ENCODE data around the gene CEP44.
"Not testable (repeated sequence)": the region's sequence is repeated elsewhere in the genome, so short reads cannot be mapped to it uniquely, and the experiment has no call there.

Gene CEP44

GRCh38 chr4:174283507-174284471 is at the start of gene CEP44, which contains the start of gene FBXO8:
Gene CEP44 (plus strand): TSS chr4:174283911. CDS start chr4:174299122, 15,211 bp downstream.
Gene FBXO8 (minus strand): TSS chr4:174283667. CDS start chr4:174263092, 20,575 bp downstream.
- peak; percentile 33 for DNase-seq (ENCODE audit: low read depth)

- DNase-seq (ENCODE audit: low read depth), result no peak
These were observed 47.4 kb upstream of the CEP44 start for GRCh38 chr4:174236359-174236758.

- DNase-seq (ENCODE audit: low read depth), result no peak
These were observed 42.5 kb upstream of the CEP44 start for GRCh38 chr4:174241162-174241561.

GRCh38 chr4:174244441-174244840 is 39.3 kb upstream of the CEP44 start:
- DNase-seq (ENCODE audit: low read depth), result no peak

- DNase-seq (ENCODE audit: low read depth), result no peak
These were observed 38.0 kb upstream of the CEP44 start for GRCh38 chr4:174245714-174246113.

GRCh38 chr4:174248407-174248806 is 35.3 kb upstream of the CEP44 start:
- no peak for DNase-seq (ENCODE audit: low read depth)

GRCh38 chr4:174252412-174252811 is 31.3 kb upstream of the CEP44 start:
- DNase-seq (ENCODE audit: low read depth), result no peak

GRCh38 chr4:174254613-174255012 is 29.1 kb upstream of the CEP44 start:
- no peak for DNase-seq (ENCODE audit: low read depth)

GRCh38 chr4:174255374-174255773 is 28.3 kb upstream of the CEP44 start:
- no peak for DNase-seq (ENCODE audit: low read depth)

GRCh38 chr4:174255786-174256185 is 27.9 kb upstream of the CEP44 start:
- no peak for DNase-seq (ENCODE audit: low read depth)

GRCh38 chr4:174256277-174256713 is 27.4 kb upstream of the CEP44 start:
- DNase-seq (ENCODE audit: low read depth), result no peak

GRCh38 chr4:174259580-174259979 is 24.1 kb upstream of the CEP44 start:
- DNase-seq (ENCODE audit: low read depth), result no peak

- DNase-seq (ENCODE audit: low read depth), result no peak
These were observed 23.6 kb upstream of the CEP44 start for GRCh38 chr4:174260099-174260498.

GRCh38 chr4:174261432-174261831 is 22.3 kb upstream of the CEP44 start:
- not testable (repeated sequence) for DNase-seq (ENCODE audit: low read depth)

GRCh38 chr4:174262624-174263444 is 20.9 kb upstream of the CEP44 start:
- no peak for DNase-seq (ENCODE audit: low read depth)

GRCh38 chr4:174263445-174263736 is 20.3 kb upstream of the CEP44 start:
- no peak for DNase-seq (ENCODE audit: low read depth)

- no peak for DNase-seq (ENCODE audit: low read depth)
These were observed 17.8 kb upstream of the CEP44 start for GRCh38 chr4:174265916-174266315.

GRCh38 chr4:174266416-174266815 is 17.3 kb upstream of the CEP44 start:
- no peak for DNase-seq (ENCODE audit: low read depth)

GRCh38 chr4:174273930-174274329 is 9.8 kb upstream of the CEP44 start:
- DNase-seq (ENCODE audit: low read depth), result no peak

- no peak for DNase-seq (ENCODE audit: low read depth)
These were observed 9.3 kb upstream of the CEP44 start for GRCh38 chr4:174274436-174274835.

- DNase-seq (ENCODE audit: low read depth), result no peak
These were observed 8.6 kb upstream of the CEP44 start for GRCh38 chr4:174275101-174275500.

GRCh38 chr4:174277433-174277832 is 6.3 kb upstream of the CEP44 start:
- DNase-seq (ENCODE audit: low read depth), result no peak

- no peak for DNase-seq (ENCODE audit: low read depth)
These were observed 5.2 kb upstream of the CEP44 start for GRCh38 chr4:174278467-174278866.
